ENCODE data around the gene WFS1. TPM values are rescaled to one million over a fixed set of nuclear protein-coding genes. Genes with fewer than 3 reads are reported as not detected.

WFS1 gene
- total and polyA plus RNA-seq, 2 donors (not counting 3 experiments of a cell fraction or from before 2014, with no cell fraction given) = 48.2 to 70.0 TPM

DNA sequence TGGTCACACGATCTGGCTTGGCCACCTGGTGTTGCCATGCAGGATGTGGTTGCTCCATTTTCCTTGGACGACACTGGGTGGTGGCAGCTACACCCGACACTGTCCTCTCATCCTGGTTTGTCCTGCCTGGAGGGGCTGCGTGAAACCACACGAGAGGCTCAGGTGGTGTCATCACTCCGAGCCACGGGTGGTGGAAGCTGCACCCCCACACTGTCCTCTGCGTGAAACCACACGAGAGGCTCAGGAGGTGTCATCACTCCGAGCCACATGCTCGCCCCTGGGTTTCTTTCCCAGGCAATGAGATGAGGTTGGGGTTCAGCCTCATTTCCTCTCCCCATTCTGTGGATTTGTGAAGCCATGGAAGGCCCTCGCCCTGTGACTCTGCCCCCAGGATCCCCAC, 34.3 kb downstream of the WFS1 start:
- Histone ChIP-seq H3K9me1 (replicated peaks; ENCODE audit: control insufficient read depth, extremely low read depth, insufficient read depth, low read length) (no peaks in the 10 kb centered on the region), H3K79me2 (ENCODE audit: control insufficient read depth, insufficient read depth, low read length) (no peaks in the 10 kb centered on the region), H4K20me1 (replicated peaks; ENCODE audit: control insufficient read depth, extremely low read depth, insufficient read depth, low read length) (no peaks in the 10 kb centered on the region), H3K4me2 (ENCODE audit: insufficient read depth, low read length) (no peak overlapping the region), H3K9ac (replicated peaks; ENCODE audit: extremely low read depth, insufficient read depth, low read length) (no peak overlapping the region), H2AFZ (ENCODE audit: low read depth, low read length) (no peak overlapping the region), H3K4me1 (ENCODE audit: control insufficient read depth, extremely low read depth, insufficient read depth, low read length) (no peaks in the 10 kb centered on the region), H3K4me3 (replicated peaks in 1 of 3; ENCODE audit: insufficient read depth in 1 of 3, low read depth in 1 of 3, low read length in 3 of 3) (no peak overlapping the region), H3K36me3 (ENCODE audit: control insufficient read depth in 2 of 2, extremely low read depth in 1 of 2, insufficient read depth in 2 of 2, low read length in 2 of 2) (peaks cover 2 to 37% of the 10 kb centered on the region in 2 experiments), H3K27ac (ENCODE audit: insufficient read depth, low read depth, low read length) (no peak overlapping the region), H3K9me3 (replicated peaks; ENCODE audit: control insufficient read depth, insufficient read depth, low read length) (no peaks in the 10 kb centered on the region), H3K27me3 (ENCODE audit: control insufficient read depth in 2 of 2, insufficient read depth in 2 of 2, low read length in 2 of 2) (peaks cover 0 to 10% of the 10 kb centered on the region in 2 experiments)
- POLR2A ChIA-PET = no interaction called here
- FAIRE-seq (no peak), DNase-seq (ENCODE audit: low read depth, low spot score) (no peak)
- TF ChIP-seq, protein P1, sequence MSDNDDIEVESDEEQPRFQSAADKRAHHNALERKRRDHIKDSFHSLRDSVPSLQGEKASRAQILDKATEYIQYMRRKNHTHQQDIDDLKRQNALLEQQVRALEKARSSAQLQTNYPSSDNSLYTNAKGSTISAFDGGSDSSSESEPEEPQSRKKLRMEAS (IDR thresholded peaks at IDR 0.05; ENCODE audit: insufficient read depth, insufficient read length) = no peak
- TF ChIP-seq POLR2A (IDR thresholded peaks at IDR 0.05; ENCODE audit: low read depth, low read length) (no peak), FOS (IDR thresholded peaks at IDR 0.05; ENCODE audit: borderline replicate concordance, insufficient read depth, low read length) (no peak), EZH2 (IDR thresholded peaks at IDR 0.05; ENCODE audit: borderline replicate concordance, low read depth, low read length, severe bottlenecking) (no peak), MYC (IDR thresholded peaks at IDR 0.05; ENCODE audit: low read depth, low read length) (no peak), POLR2AphosphoS5 (IDR thresholded peaks at IDR 0.05; ENCODE audit: insufficient read depth, low read depth, low read length) (no peak), JUN (IDR thresholded peaks at IDR 0.05; ENCODE audit: borderline replicate concordance, insufficient read depth, insufficient read length, low read depth) (no peak), GATA2 (IDR thresholded peaks at IDR 0.05; ENCODE audit: insufficient read depth, insufficient read length, low read depth, low read length) (no peak)
- TF ChIP-seq, protein P2, sequence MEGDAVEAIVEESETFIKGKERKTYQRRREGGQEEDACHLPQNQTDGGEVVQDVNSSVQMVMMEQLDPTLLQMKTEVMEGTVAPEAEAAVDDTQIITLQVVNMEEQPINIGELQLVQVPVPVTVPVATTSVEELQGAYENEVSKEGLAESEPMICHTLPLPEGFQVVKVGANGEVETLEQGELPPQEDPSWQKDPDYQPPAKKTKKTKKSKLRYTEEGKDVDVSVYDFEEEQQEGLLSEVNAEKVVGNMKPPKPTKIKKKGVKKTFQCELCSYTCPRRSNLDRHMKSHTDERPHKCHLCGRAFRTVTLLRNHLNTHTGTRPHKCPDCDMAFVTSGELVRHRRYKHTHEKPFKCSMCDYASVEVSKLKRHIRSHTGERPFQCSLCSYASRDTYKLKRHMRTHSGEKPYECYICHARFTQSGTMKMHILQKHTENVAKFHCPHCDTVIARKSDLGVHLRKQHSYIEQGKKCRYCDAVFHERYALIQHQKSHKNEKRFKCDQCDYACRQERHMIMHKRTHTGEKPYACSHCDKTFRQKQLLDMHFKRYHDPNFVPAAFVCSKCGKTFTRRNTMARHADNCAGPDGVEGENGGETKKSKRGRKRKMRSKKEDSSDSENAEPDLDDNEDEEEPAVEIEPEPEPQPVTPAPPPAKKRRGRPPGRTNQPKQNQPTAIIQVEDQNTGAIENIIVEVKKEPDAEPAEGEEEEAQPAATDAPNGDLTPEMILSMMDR (IDR thresholded peaks at IDR 0.05; ENCODE audit: extremely low read depth in 1 of 2, insufficient read depth in 1 of 2, low read depth in 1 of 2, low read length in 2 of 2) = no peak
- dilution Hi-C loops (cut with MboI; ENCODE audit: extremely low pct_ligation_motif_present, low sequenced_read_pairs) (no loop called here), intact Hi-C loops (cut with micrococcal nuclease) (no loop called here)
- BruUV-seq (replicated peaks) = no TSS peak
- CTCF ChIA-PET = interaction anchor here (1.0 kb wide), 1 partner anchor 40 kb away, joined by 3 read pairs; no protein-coding TSS in a partner anchor
